CD4-positive, alpha-beta T cell treated with Interleukin-2 at 100 ng/mL for 4 hours (primary cell): ENCODE data around the gene KARS1.

Experiments
- DNase-seq: peaks from one replicate; pipeline ENCODE4 v3.0.0-alpha.2; 2020; ENCODE audit warnings: low spot score

KARS1 gene

GRCh38 chr16:75579281-75579834, 68.1 kb downstream of the KARS1 start:
- DNase-seq = no peak

DNA sequence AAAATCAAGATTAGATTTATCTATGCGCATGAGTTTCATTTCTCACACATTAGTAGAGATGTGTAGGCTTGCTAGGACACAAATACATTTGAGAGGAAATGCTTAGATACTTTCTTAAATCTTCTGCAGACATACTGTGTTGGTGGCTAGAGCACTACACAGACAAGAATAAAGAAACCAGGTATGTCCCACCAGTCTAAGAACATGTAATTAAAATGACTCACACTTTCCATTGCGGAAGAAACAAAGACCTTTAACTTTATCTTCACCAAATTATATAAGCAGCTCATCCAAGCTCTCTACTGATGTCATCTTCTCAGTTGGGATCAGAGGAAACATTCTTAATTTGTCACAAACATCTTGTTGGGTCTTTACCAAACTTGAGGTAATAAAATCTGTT, 68.7 kb downstream of the KARS1 start:
- DNase-seq = no peak

DNA sequence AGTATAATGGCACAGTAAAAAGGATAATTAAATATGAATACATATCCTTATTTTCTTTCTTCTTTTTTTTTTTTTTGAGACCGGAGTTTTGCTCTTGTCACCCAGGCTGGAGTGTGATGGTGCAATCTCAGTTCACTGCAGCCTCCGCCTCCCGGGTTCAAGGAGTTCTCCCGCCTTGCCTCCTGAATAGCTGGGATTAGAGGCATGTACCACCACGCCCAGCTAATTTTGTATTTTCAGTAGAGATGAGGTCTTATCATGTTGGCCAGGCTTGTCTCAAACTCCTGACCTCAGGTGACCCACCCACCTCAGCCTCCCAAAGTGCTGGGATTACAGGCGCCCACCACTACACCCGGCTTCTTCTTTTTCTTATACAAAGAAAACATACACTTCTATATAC, 69.3 kb downstream of the KARS1 start:
- no peak for DNase-seq
